ENCODE data around the gene TBX2. TPM values are rescaled to one million over a fixed set of nuclear protein-coding genes. Genes with fewer than 3 reads are reported as not detected.

TBX2 gene
- total RNA-seq, 1 donor from 2014 or later = 55.9 TPM

DNA sequence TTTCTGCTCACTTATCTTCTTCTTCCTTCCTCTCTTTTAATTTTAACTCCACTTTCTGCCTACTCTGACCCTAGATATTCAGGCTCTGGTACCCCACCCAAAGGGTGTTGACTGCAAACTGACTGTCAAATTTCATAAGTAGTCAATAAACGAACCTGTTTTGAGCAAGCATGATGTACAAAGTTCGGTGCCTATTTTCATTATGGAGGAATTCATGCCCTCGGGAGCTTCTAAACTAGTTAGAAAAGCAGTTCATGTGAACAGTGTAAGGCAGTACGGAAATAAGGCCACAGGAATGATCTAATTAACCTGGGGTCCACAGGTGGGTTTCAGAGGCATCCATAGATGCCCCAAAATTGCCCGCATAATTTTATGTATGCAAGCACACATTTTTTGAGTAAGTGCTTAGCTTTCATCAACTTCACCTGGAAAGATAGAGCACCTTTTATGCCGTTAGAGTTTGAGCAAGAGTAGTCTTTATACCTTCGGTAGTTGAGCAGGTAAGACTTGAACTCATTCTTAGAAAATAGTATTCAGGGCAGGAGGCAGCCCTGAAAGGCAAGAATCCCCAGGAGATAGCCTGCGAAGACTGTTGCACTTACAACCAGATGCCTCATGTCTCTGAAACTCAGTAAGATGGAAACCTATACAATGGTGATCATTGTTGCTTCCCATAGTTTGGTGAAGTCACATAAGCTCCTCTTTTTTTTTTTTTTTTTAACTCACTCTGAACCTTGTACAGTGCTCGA is 36.6 kb upstream of the TBX2 start:
- TF ChIP-seq, protein P1, sequence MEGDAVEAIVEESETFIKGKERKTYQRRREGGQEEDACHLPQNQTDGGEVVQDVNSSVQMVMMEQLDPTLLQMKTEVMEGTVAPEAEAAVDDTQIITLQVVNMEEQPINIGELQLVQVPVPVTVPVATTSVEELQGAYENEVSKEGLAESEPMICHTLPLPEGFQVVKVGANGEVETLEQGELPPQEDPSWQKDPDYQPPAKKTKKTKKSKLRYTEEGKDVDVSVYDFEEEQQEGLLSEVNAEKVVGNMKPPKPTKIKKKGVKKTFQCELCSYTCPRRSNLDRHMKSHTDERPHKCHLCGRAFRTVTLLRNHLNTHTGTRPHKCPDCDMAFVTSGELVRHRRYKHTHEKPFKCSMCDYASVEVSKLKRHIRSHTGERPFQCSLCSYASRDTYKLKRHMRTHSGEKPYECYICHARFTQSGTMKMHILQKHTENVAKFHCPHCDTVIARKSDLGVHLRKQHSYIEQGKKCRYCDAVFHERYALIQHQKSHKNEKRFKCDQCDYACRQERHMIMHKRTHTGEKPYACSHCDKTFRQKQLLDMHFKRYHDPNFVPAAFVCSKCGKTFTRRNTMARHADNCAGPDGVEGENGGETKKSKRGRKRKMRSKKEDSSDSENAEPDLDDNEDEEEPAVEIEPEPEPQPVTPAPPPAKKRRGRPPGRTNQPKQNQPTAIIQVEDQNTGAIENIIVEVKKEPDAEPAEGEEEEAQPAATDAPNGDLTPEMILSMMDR (conservative IDR thresholded peaks at IDR 0.05) = no peak
- Mint-ChIP-seq H3K4me3 (no peak overlapping the region), H3K36me3 (peaks cover 6% of the 10 kb centered on the region), H3K27me3 (peaks cover 20% of the 10 kb centered on the region), H3K9me3 (peaks cover 4% of the 10 kb centered on the region), H3K4me1 (ENCODE audit: unreplicated experiment) (peaks cover 22% of the 10 kb centered on the region), H3K27ac (peak overlapping the region; percentile 12)
- no peak for DNase-seq (ENCODE audit: extremely low spot score, unreplicated experiment)

DNA sequence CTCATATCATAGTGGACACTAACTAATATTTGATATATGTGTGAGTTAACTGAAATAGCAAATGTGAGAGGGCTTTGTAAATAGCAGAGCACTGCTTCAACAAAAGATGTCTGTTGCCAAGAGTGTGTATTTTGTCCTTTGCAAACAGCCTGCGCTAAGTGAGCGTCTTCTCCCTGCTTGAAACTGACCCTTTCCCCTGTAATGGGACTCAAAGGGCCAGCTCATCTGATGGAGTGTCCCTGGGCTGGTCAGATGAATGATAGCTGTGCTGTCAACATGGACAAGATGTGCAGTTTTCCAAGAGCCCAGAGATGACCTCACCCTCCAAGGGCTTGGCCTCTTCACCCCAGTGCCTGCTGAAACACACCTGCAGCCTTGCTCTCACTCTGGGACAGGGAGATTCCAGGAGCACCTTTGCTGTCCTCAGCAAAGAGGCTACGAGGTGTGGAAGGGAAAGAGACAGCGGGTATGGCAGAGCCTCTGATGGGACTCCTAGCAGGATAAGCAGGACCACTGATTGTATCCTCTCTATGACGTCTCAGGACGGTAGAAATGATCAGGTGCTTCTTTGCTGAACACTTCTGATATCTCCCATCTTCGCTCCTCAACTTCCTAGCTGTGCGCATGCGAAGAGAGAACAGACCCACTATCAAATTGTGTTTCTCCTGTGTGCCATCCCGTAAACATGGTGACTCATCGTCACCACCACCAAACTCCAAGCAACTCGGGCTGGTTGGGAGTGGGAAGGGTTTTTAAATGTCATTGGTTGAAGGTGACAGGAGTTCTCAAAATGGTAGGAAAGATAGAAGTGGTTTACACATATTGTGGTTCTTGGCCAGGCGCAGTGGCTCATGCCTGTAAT is 35.8 kb upstream of the TBX2 start:
- Mint-ChIP-seq H3K4me3 (no peak overlapping the region), H3K27me3 (peaks cover 20% of the 10 kb centered on the region), H3K9me3 (peaks cover 4% of the 10 kb centered on the region), H3K36me3 (peaks cover 6% of the 10 kb centered on the region), H3K4me1 (ENCODE audit: unreplicated experiment) (peaks cover 19% of the 10 kb centered on the region), H3K27ac (no peak overlapping the region)
- DNase-seq (ENCODE audit: extremely low spot score, unreplicated experiment) = no peak
- TF ChIP-seq, protein P1 (conservative IDR thresholded peaks at IDR 0.05) = no peak

DNA sequence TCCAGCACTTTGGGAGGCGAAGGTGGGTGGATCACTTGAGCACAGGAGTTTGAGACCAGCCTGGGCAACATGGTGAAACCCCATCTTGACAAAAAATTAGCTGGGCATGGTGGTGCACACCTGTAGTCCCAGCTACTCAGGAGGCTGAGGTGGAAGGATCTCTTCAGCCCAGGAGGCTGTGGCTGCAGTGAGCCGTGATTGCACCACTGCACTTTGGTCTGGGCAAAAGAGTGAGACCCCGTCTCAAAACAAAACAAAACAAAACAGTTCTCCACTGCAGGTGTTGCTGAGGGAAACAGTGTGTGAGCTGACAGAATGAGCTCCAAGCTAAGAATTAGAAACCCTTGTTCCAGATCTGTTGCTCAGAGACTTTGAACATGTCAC is 35.2 kb upstream of the TBX2 start:
- DNase-seq (ENCODE audit: extremely low spot score, unreplicated experiment) = no peak
- H3K4me3 Mint-ChIP-seq = no peak overlapping the region
- no peak overlapping the region for H3K27ac Mint-ChIP-seq
- TF ChIP-seq, protein P1 (conservative IDR thresholded peaks at IDR 0.05) = no peak
- H3K36me3 Mint-ChIP-seq = peaks cover 6% of the 10 kb centered on the region
- peaks cover 4% of the 10 kb centered on the region for H3K9me3 Mint-ChIP-seq
- peaks cover 22% of the 10 kb centered on the region for H3K27me3 Mint-ChIP-seq
- peaks cover 15% of the 10 kb centered on the region for H3K4me1 Mint-ChIP-seq (ENCODE audit: unreplicated experiment)

- H3K27ac Mint-ChIP-seq = no peak overlapping the region
- peaks cover 4% of the 10 kb centered on the region for H3K9me3 Mint-ChIP-seq
- H3K36me3 Mint-ChIP-seq = peaks cover 8% of the 10 kb centered on the region
- no peak for DNase-seq (ENCODE audit: extremely low spot score, unreplicated experiment)
- H3K27me3 Mint-ChIP-seq = peaks cover 22% of the 10 kb centered on the region
- peaks cover 15% of the 10 kb centered on the region for H3K4me1 Mint-ChIP-seq (ENCODE audit: unreplicated experiment)
- H3K4me3 Mint-ChIP-seq = no peak overlapping the region
- TF ChIP-seq, protein P1 (conservative IDR thresholded peaks at IDR 0.05) = no peak
Measured at GRCh38 chr17:61366076-61366714, 33.4 kb upstream of the TBX2 start.

- H3K27ac Mint-ChIP-seq = peak overlapping the region; percentile 58
- peaks cover 4% of the 10 kb centered on the region for H3K9me3 Mint-ChIP-seq
- TF ChIP-seq, protein P1 (conservative IDR thresholded peaks at IDR 0.05) = no peak
- no peak overlapping the region for H3K4me3 Mint-ChIP-seq
- DNase-seq (ENCODE audit: extremely low spot score, unreplicated experiment) = no peak
- H3K4me1 Mint-ChIP-seq (ENCODE audit: unreplicated experiment) = peaks cover 14% of the 10 kb centered on the region
- H3K27me3 Mint-ChIP-seq = peaks cover 20% of the 10 kb centered on the region
- peaks cover 8% of the 10 kb centered on the region for H3K36me3 Mint-ChIP-seq
Measured at GRCh38 chr17:61366715-61367413, 32.8 kb upstream of the TBX2 start.

All from type B pancreatic cell (in vitro differentiated cells).